HG03039 (cell line): ENCODE data around the gene TMEM30A.

Experiments
- ATAC-seq: cut with Tn5 transposase; IDR thresholded peaks from one replicate; pipeline ENCODE4 v1.9.1; 2021; ENCODE audit warnings: mild to moderate bottlenecking, moderate library complexity; ENCODE audit not compliant: unreplicated experiment

Gene TMEM30A

GRCh38 chr6:75266716-75267291 is 17.8 kb downstream of the TMEM30A start:
- peak; percentile 72 for ATAC-seq

DNA sequence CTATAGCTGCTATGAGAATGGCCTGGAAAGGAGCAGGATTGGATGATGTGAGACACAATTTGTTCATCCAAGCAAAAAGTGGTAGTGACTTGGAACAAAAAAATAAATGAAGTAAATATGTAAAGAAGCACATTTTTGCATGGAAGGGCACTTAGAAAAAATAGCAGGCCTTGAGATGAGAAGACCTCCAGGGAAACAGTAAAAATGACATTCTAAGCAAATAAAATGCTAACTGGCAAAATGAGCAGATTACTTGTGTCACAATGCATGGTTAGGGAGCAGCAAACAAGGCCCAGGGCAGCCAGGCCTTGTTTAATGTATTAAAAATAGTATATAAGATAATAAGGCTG is 21.2 kb downstream of the TMEM30A start:
- ATAC-seq = no peak

- no peak for ATAC-seq
Observed at GRCh38 chr6:75262716-75263400, 21.7 kb downstream of the TMEM30A start.

- no peak for ATAC-seq
Observed at GRCh38 chr6:75261299-75261698, 23.3 kb downstream of the TMEM30A start.

GRCh38 chr6:75257343-75258087 is 27.1 kb downstream of the TMEM30A start:
- no peak for ATAC-seq

DNA sequence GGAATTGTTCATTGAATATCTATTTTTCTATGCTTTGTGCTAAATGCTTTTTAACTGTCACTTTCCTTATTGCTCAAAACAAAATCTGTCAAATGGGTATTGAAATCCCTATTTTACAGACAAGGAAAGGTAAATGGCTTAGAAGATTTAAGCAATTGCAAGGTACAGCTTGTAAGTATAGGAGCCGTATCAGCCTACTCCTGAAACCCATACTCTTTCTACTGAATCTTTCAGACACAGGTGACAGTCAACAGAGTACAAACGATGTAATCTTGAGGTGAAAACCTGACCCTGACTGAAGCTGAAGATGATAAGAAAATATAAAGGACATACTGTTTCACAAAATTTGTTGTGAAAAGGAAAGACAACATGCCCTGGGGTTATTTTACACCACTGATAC is 34.0 kb downstream of the TMEM30A start:
- no peak for ATAC-seq

GRCh38 chr6:75249837-75250236 is 34.8 kb downstream of the TMEM30A start:
- no peak for ATAC-seq

DNA sequence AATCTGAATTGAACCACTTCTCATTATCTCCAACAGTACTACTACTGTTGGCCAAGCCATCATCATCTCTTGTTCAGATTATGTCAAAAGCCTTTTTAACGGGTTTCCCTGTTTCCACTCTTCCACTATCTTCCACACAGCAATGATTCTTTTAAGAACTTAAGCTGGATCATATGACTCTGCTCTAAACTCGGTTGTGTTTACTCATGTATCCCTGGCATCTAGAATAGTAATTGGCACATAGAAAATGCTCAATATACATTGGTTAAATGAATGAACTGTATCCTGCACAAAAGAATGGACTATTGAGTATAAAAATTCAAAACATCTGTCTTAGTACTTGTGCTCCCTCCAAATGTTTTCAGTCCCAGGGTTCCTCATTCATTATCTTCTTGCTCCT is 38.2 kb downstream of the TMEM30A start:
- ATAC-seq = no peak

DNA sequence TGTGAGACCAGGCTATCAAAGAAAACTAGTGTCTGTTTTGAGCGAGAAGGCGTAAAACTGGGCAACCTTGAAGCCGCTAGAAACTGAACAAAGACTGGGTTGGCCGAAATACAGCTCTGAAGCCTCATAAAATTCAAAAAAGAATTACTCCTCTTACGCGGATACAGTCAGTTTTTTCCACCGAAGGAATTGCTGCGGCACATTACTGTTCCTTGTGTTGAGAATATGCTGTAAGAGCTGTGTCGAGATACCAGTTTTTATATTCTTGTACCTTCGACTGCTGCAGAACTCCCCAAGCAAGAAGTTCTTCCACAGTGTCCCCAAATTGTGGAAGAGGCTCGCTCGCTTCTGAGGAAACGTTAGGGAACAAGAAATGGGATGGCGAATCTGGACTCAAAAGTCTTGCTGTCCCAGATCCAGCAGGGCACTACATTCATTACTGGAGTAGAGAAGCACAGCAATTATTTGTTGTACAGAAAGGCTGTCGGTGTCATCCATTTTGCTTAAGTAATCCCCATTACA is 40.5 kb downstream of the TMEM30A start:
- no peak for ATAC-seq

DNA sequence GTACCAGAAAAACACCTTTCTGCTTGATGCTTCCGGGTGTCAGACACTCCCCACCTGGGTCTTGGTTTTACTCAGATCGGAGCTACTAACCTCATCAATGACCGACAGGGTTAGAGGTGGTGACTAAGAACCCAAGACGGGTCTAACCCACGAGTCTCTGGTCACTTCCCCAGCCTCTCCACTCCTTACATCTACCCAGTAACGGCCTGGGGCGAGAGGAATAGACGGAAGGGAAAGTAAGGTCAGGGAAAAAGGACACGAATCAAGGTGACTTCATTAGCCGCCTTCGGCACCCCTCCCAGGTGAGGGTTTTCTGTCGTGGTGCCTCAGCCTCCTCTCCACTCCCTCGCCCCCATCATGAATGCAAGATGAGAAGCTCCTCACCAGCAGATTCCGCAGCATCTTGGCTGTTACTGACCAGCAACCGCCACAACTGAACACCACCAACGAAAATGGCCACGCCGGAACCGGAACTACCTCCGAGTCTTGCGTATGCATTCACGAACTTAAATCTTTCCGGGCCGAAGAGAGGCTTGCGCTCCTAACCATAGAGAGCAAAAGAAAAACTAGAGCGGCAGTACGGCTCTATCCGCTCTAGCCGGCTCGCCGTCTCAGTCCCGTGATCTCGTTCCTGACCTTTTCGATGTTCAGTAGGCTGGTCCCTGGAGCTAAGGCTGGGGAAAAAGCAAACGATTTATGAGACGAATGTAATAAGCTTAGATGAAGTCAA is 41.1 kb downstream of the TMEM30A start, which contains the start of gene COX7A2:
COX7A2 (minus strand) TSS at position 469 of the 730 bp plus-strand sequence; CDS start at position 402, 67 bp downstream.
- peak; percentile 97 for ATAC-seq

DNA sequence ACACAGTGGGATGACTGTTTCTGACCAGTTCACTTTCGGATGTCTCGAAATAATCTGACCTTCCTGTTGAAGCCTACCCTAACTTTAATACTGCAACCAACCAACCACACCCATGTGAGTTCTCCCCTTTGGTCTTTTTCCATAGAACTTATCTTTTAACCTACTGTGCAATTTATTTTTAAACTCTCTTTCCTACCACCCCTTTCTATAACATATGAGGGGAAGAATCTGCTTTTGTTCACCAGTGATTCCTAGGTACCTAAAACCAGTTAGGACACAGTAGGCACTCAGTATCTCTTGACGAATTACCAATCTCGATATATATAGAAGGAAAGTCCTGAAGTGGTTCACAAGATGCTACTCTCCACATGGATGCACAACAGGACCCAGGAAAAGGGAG is 48.0 kb downstream of the TMEM30A start:
- ATAC-seq = no peak

DNA sequence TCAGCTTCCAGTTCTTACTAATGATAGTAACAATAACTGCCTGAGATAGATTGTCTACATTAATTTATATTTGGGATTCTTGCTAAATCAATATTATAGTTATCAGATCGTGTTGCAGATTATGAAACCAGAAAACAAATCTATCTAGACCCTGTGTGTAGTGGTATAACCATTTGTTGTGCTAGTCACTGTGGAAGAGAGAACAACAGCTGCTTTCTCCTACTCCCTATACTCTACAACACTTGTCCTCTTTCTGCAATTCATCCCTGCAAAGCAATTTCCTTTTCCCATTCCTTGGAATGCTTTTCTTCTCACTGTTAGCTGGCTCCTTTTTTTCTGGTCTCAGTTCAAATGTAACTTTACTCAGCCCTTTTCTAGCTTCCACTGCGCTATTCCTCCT is 49.3 kb downstream of the TMEM30A start:
- ATAC-seq = no peak

DNA sequence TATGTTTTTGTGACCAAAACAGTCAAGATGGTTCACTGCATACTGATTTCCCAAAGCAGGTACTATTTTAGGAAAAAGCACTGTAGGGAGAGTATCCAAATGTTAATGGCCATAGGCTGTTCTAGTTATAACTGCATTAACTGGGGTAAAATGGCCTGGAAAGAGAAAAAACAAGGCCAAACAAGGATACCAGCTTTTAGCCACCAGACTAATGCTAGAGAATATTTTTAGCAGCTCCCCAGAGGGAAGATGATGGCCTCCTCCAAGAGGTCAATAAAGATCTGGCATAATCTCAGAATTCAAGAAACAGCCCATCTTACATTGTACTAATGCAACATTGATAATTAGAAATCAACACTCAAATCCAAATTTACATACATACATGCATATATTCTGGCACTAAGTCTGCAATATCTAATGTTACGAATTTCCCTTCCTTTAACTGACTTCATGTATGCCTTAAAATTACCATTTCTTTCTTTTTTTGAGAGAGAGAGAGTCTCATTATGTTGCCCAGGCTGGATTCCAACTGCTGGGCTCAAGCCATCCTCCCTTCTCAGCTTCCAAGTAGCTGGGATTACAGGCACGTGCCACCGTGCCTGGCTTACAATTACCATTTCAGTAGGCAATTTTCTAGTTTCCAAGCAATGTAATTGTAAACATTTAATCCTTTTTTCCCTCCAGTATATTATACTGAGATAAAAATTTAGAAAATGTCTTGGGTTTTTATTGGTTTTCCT is 50.3 kb downstream of the TMEM30A start:
- ATAC-seq = no peak

DNA sequence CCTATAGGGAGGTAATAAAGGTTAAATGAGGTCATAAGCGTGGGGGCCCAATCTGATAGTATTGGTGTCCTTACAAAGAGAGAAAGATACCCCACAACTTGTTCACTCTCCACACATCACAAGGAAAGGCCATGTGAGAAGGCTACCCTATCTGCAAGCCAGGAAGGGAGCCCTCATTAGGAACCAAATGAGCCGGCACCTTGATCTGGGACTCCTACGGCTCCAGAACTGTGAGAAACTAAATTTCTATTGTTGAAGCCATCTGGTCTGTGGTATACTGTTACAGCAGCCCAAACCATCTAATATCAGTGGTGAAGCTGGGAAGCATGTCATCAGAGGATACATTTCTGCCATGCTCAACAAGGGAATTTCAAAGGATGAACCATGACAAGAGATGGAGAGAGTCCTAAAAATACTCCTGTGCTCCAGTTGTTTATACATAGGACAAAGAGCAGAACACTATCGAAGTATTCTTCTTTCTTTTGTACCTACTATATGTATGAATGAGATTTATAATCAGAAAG is 51.4 kb downstream of the TMEM30A start:
- ATAC-seq = no peak

DNA sequence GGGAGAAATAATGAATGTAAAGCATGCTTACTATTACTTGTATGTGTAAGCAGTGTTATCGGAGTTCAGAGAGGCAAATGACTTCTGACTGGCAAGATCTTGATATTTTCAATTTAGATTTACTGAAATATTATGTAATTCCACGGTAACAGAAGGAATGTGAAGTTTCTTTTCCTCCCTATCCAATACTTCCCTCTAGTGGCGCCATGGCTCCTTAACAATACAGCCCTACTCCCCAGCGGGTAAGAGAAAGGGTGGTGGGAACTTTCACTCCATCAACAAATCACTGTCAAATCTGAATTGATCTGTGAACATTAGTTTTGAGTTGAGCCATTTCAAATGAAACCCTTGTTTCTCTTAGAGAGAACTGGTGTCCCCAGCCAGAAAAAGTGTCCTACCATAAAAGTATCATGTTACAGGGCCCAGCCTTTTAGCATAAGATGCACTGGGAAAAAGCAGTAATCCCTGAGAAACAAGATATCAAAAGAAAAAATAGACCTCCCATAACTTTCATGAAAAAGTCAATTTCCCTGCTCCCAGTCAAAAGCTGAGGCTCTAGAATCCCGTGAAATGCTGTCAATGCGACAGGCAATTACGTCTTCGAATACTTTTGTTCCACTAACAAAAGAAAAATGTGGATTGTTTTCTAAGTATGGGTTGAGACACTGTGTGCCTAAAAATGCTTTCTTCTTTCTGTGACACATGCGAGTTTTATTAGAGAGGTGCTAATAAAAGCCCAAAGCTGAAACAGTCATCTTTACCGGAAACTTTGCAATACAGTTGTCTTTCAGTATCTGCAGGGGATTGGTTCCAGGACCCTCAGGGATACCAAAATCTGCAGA is 53.9 kb downstream of the TMEM30A start:
- no peak for ATAC-seq

- ATAC-seq = no peak
Observed at GRCh38 chr6:75224303-75224926, 60.2 kb downstream of the TMEM30A start.

DNA sequence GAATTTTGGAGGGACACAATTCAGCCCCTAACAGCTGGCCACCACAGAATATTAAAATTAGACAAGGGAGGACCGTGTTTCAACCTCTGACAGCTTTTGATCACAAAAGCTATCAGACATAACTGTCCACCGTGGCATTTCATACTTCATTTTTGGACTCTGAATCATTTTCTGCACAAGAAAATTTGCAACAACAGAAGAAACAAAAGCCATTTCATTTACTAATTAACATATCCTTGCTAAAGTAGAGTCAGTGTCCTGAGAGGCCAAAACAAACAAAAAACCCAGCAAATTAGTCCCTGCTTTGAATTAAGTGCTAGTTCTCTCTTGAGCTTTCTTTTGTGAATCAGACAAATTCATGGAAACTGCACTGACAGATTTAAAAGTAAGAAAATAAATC is 61.2 kb downstream of the TMEM30A start:
- no peak for ATAC-seq

DNA sequence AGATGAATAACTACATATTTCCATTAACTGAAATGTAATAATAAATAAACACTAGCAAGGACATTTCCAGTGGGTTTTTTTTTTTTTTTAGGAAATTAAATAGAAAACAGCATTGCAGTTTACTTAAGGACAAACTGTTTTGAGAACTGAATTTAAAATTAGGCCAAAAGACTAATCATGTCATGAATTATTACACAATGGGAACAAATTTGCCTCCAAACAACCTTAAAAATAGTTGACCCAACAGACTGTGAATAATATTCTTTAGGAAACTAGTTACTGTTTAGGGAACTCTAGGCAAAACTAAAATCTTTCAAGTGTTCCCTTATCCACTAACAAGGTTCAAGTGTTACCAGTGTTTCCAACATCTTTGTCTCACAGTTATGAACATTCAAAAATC is 62.3 kb downstream of the TMEM30A start:
- no peak for ATAC-seq

- no peak for ATAC-seq
Observed at GRCh38 chr6:75221116-75221515, 63.5 kb downstream of the TMEM30A start.
